ENCODE measurements around the gene MFSD12.

GRCh38 chr19:3599776-3600187 lies 42.4 kb upstream of the MFSD12 start:
- no peak for TF ChIP-seq CTCF (IDR thresholded peaks at IDR 0.05; ENCODE audit: low read length)
- no peak for TF ChIP-seq EZH2 (optimal IDR thresholded peaks at IDR 0.05; ENCODE audit: low read depth, low read length)

All from MM.1S (cell line).